ENCODE results near the gene ZRSR2. TPM values are rescaled to one million over a fixed set of nuclear protein-coding genes. Genes with fewer than 3 reads are reported as not detected.

The ZRSR2 gene
- total and polyA plus RNA-seq, 2 experiments from 2014 or later = 5.2 to 45.1 TPM

DNA sequence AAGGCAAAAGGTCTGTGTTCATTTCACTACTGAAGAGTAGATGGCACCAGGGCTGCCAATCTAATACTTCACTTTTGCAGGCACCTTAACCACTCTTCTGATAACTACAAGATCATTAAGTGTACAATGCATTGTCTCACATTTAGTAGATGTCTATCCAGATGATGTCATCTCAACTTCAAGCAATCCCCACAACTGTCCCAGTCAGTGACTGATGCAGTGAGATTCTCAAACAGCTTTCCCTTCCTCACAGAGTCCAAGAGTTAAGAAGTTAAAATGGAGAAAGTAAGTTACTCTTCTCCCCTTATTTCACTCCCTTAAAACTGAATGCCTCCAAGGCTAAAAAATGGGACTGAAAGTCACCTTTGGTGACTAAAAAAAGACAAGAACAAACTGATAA is 53.7 kb downstream of the ZRSR2 start (continued):
- TF ChIP-seq, protein P1, sequence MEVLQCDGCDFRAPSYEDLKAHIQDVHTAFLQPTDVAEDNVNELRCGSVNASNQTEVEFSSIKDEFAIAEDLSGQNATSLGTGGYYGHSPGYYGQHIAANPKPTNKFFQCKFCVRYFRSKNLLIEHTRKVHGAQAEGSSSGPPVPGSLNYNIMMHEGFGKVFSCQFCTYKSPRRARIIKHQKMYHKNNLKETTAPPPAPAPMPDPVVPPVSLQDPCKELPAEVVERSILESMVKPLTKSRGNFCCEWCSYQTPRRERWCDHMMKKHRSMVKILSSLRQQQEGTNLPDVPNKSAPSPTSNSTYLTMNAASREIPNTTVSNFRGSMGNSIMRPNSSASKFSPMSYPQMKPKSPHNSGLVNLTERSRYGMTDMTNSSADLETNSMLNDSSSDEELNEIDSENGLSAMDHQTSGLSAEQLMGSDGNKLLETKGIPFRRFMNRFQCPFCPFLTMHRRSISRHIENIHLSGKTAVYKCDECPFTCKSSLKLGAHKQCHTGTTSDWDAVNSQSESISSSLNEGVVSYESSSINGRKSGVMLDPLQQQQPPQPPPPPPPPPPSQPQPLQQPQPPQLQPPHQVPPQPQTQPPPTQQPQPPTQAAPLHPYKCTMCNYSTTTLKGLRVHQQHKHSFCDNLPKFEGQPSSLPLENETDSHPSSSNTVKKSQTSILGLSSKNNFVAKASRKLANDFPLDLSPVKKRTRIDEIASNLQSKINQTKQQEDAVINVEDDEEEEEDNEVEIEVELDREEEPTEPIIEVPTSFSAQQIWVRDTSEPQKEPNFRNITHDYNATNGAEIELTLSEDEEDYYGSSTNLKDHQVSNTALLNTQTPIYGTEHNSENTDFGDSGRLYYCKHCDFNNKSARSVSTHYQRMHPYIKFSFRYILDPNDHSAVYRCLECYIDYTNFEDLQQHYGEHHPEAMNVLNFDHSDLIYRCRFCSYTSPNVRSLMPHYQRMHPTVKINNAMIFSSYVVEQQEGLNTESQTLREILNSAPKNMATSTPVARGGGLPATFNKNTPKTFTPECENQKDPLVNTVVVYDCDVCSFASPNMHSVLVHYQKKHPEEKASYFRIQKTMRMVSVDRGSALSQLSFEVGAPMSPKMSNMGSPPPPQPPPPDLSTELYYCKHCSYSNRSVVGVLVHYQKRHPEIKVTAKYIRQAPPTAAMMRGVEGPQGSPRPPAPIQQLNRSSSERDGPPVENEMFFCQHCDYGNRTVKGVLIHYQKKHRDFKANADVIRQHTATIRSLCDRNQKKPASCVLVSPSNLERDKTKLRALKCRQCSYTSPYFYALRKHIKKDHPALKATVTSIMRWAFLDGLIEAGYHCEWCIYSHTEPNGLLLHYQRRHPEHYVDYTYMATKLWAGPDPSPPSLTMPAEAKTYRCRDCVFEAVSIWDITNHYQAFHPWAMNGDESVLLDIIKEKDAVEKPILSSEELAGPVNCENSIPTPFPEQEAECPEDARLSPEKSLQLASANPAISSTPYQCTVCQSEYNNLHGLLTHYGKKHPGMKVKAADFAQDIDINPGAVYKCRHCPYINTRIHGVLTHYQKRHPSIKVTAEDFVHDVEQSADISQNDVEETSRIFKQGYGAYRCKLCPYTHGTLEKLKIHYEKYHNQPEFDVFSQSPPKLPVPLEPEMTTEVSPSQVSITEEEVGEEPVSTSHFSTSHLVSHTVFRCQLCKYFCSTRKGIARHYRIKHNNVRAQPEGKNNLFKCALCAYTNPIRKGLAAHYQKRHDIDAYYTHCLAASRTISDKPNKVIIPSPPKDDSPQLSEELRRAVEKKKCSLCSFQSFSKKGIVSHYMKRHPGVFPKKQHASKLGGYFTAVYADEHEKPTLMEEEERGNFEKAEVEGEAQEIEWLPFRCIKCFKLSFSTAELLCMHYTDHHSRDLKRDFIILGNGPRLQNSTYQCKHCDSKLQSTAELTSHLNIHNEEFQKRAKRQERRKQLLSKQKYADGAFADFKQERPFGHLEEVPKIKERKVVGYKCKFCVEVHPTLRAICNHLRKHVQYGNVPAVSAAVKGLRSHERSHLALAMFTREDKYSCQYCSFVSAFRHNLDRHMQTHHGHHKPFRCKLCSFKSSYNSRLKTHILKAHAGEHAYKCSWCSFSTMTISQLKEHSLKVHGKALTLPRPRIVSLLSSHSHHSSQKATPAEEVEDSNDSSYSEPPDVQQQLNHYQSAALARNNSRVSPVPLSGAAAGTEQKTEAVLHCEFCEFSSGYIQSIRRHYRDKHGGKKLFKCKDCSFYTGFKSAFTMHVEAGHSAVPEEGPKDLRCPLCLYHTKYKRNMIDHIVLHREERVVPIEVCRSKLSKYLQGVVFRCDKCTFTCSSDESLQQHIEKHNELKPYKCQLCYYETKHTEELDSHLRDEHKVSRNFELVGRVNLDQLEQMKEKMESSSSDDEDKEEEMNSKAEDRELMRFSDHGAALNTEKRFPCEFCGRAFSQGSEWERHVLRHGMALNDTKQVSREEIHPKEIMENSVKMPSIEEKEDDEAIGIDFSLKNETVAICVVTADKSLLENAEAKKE (CRISPR knock-in tag; IDR thresholded peaks at IDR 0.05) = no peak
- TF ChIP-seq, protein P2, sequence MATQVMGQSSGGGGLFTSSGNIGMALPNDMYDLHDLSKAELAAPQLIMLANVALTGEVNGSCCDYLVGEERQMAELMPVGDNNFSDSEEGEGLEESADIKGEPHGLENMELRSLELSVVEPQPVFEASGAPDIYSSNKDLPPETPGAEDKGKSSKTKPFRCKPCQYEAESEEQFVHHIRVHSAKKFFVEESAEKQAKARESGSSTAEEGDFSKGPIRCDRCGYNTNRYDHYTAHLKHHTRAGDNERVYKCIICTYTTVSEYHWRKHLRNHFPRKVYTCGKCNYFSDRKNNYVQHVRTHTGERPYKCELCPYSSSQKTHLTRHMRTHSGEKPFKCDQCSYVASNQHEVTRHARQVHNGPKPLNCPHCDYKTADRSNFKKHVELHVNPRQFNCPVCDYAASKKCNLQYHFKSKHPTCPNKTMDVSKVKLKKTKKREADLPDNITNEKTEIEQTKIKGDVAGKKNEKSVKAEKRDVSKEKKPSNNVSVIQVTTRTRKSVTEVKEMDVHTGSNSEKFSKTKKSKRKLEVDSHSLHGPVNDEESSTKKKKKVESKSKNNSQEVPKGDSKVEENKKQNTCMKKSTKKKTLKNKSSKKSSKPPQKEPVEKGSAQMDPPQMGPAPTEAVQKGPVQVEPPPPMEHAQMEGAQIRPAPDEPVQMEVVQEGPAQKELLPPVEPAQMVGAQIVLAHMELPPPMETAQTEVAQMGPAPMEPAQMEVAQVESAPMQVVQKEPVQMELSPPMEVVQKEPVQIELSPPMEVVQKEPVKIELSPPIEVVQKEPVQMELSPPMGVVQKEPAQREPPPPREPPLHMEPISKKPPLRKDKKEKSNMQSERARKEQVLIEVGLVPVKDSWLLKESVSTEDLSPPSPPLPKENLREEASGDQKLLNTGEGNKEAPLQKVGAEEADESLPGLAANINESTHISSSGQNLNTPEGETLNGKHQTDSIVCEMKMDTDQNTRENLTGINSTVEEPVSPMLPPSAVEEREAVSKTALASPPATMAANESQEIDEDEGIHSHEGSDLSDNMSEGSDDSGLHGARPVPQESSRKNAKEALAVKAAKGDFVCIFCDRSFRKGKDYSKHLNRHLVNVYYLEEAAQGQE (IDR thresholded peaks at IDR 0.05; ENCODE audit: unreplicated experiment) = no peak
- TF ChIP-seq, protein P3, sequence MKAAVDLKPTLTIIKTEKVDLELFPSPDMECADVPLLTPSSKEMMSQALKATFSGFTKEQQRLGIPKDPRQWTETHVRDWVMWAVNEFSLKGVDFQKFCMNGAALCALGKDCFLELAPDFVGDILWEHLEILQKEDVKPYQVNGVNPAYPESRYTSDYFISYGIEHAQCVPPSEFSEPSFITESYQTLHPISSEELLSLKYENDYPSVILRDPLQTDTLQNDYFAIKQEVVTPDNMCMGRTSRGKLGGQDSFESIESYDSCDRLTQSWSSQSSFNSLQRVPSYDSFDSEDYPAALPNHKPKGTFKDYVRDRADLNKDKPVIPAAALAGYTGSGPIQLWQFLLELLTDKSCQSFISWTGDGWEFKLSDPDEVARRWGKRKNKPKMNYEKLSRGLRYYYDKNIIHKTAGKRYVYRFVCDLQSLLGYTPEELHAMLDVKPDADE (IDR thresholded peaks at IDR 0.05) = no peak
- TF ChIP-seq EZH2phosphoT487 (IDR thresholded peaks at IDR 0.05; ENCODE audit: unreplicated experiment) (no peak), ZNF331 (CRISPR knock-in tag; IDR thresholded peaks at IDR 0.05; ENCODE audit: low read depth) (no peak), CREB1 (CRISPR knock-in tag; IDR thresholded peaks at IDR 0.05; ENCODE audit: low read depth) (no peak), STAT1 (IDR thresholded peaks at IDR 0.05; ENCODE audit: unreplicated experiment) (no peak), POLR2AphosphoS5 (IDR thresholded peaks at IDR 0.05; ENCODE audit: low read depth) (no peak), JUNB (IDR thresholded peaks at IDR 0.05; ENCODE audit: unreplicated experiment) (no peak)
- TF ChIP-seq, protein P4, sequence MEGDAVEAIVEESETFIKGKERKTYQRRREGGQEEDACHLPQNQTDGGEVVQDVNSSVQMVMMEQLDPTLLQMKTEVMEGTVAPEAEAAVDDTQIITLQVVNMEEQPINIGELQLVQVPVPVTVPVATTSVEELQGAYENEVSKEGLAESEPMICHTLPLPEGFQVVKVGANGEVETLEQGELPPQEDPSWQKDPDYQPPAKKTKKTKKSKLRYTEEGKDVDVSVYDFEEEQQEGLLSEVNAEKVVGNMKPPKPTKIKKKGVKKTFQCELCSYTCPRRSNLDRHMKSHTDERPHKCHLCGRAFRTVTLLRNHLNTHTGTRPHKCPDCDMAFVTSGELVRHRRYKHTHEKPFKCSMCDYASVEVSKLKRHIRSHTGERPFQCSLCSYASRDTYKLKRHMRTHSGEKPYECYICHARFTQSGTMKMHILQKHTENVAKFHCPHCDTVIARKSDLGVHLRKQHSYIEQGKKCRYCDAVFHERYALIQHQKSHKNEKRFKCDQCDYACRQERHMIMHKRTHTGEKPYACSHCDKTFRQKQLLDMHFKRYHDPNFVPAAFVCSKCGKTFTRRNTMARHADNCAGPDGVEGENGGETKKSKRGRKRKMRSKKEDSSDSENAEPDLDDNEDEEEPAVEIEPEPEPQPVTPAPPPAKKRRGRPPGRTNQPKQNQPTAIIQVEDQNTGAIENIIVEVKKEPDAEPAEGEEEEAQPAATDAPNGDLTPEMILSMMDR (conservative IDR thresholded peaks at IDR 0.05; ENCODE audit: low read depth in 2 of 2) = no peak
